PC-3 (cell line): ENCODE data around the gene TMTC2.

Experiments used
- EZH2 ChIP-seq: fragments of 300-600 bp; sonication (generic); IDR thresholded peaks from one replicate; pipeline ENCODE4 v1.6.1; 2017; ENCODE audit warnings: antibody characterized with exemption, mild to moderate bottlenecking, low read length; ENCODE audit not compliant: unreplicated experiment
- EZH2phosphoT487 ChIP-seq: fragments of 300-600 bp; sonication (generic); IDR thresholded peaks from 2 replicates; pipeline ENCODE4 v1.6.1; 2018; ENCODE audit warnings: mild to moderate bottlenecking, antibody characterized with exemption, low read length, borderline replicate concordance
- TF ChIP-seq, protein P1 (sequence below): fragments of 300-600 bp; sonication (generic); conservative IDR thresholded peaks from 2 replicates; pipeline ENCODE4 v1.5.1; 2017; ENCODE audit warnings: antibody characterized with exemption, low read depth, mild to moderate bottlenecking, low read length

DNA sequence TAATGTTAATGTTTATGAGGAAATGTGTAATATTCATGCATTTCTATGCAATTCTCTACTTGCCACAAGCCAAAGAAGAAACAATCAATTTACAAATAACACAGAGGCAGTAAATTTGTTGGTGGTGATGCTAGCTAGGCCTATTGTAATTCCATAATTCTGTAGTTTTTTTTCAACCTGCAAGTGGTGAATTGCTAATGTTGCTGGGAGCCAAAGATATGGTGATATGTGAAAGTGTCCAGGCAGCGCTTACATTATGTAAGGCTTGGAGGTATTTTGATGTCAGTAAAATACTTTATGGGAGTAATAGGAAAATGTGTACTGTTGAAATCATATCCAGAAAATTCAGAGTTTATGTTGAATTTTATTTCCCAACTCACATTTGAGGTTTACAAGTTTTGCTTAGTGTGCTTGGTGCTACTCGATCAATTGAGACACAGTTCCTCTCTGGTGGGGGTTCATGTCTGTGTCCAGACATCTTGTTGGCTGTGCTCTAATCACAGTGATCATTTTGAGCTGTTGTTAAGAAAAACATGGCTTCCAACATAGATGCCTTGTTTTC is 23.2 kb downstream of the TMTC2 start:
- TF ChIP-seq EZH2: no peak
- TF ChIP-seq, protein P1, sequence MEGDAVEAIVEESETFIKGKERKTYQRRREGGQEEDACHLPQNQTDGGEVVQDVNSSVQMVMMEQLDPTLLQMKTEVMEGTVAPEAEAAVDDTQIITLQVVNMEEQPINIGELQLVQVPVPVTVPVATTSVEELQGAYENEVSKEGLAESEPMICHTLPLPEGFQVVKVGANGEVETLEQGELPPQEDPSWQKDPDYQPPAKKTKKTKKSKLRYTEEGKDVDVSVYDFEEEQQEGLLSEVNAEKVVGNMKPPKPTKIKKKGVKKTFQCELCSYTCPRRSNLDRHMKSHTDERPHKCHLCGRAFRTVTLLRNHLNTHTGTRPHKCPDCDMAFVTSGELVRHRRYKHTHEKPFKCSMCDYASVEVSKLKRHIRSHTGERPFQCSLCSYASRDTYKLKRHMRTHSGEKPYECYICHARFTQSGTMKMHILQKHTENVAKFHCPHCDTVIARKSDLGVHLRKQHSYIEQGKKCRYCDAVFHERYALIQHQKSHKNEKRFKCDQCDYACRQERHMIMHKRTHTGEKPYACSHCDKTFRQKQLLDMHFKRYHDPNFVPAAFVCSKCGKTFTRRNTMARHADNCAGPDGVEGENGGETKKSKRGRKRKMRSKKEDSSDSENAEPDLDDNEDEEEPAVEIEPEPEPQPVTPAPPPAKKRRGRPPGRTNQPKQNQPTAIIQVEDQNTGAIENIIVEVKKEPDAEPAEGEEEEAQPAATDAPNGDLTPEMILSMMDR: no peak
- TF ChIP-seq EZH2phosphoT487: no peak
